PC-9 (cell line): ENCODE data around the gene RMND5A. TPM values are rescaled to one million over a fixed set of nuclear protein-coding genes. Genes with fewer than 3 reads are reported as not detected.

ENCODE experiments used
- BruUV-seq: library from RNA; stranded (reverse); fragments of 400-500 nt; replicated peaks from 2 replicates; lab custom pipeline; 2021; lab: Mats Ljungman, UMichigan
- CTCF ChIA-PET: fragments of 300-600 bp; sonication (Branson Sonifier 250); formaldehyde crosslinking; loops from one replicate; lab custom pipeline; 2022; ENCODE audit warnings: antibody characterized with exemption; lab: Charles Lee
- POLR2A ChIA-PET: fragments of 300-600 bp; sonication (Branson Sonifier 250); formaldehyde crosslinking; loops from one replicate; lab custom pipeline; 2022; ENCODE audit warnings: antibody characterized with exemption; ENCODE audit not compliant: unreplicated experiment; lab: Charles Lee
- DNase-seq, 2 experiments: peaks; one replicate each; pipeline versions ENCODE4 v3.0.0 to v3.0.0-alpha.2; 2015 to 2022; ENCODE audit warnings: mixed read lengths in 1 of 2
- H2AFZ ChIP-seq: fragments of 200-600 bp; sonication (generic); 2 replicates; pipeline ENCODE4 v1.8.1; 2017; ENCODE audit warnings: antibody characterized with exemption
- H3F3A ChIP-seq: fragments of 200-600 bp; sonication (generic); 2 replicates; pipeline ENCODE4 v1.8.1; 2017; ENCODE audit warnings: antibody characterized with exemption, mild to moderate bottlenecking, low read depth; ENCODE audit not compliant: insufficient read depth
- H3K27ac ChIP-seq: fragments of 200-600 bp; sonication (generic); 2 replicates; pipeline ENCODE4 v1.6.1; 2016; ENCODE audit warnings: mixed run types
- H3K27me3 ChIP-seq: fragments of 200-600 bp; sonication (generic); 2 replicates; pipeline ENCODE4 v1.6.1; 2016; ENCODE audit warnings: low read depth, mixed run types; ENCODE audit not compliant: insufficient read depth
- H3K36me3 ChIP-seq: fragments of 200-600 bp; sonication (generic); 2 replicates; pipeline ENCODE4 v1.6.1; 2016; ENCODE audit warnings: low read depth, mixed run types
- H3K4me1 ChIP-seq: fragments of 200-600 bp; sonication (generic); replicated peaks from 2 replicates; pipeline ENCODE4 v1.6.1; 2016; ENCODE audit warnings: mixed run types; ENCODE audit not compliant: insufficient read depth
- H3K4me2 ChIP-seq: fragments of 200-600 bp; sonication (generic); 2 replicates; pipeline ENCODE4 v1.6.1; 2017; ENCODE audit warnings: mixed run types
- H3K4me3 ChIP-seq: fragments of 200-600 bp; sonication (generic); 2 replicates; pipeline ENCODE4 v1.6.1; 2016; ENCODE audit warnings: mixed run types
- H3K79me2 ChIP-seq: fragments of 200-600 bp; sonication (generic); 2 replicates; pipeline ENCODE4 v1.6.1; 2017; ENCODE audit warnings: low read depth, mixed run types
- H3K9me2 ChIP-seq: fragments of 200-600 bp; sonication (generic); 2 replicates; pipeline ENCODE4 v1.8.1; 2017; ENCODE audit warnings: mild to moderate bottlenecking; ENCODE audit not compliant: insufficient read depth
- H3K9me3 ChIP-seq: fragments of 200-600 bp; sonication (generic); 2 replicates; pipeline ENCODE4 v1.8.1; 2016; ENCODE audit warnings: low read depth; ENCODE audit not compliant: insufficient read depth
- H4K20me1 ChIP-seq: fragments of 200-600 bp; sonication (generic); 2 replicates; pipeline ENCODE4 v1.8.1; 2017; ENCODE audit not compliant: insufficient read depth
- CTCF ChIP-seq: fragments of 200-600 bp; sonication (generic); conservative IDR thresholded peaks from 2 replicates; pipeline ENCODE4 v1.6.1; 2017; ENCODE audit warnings: mixed run types, antibody characterized with exemption, mild to moderate bottlenecking, moderate library complexity
- EZH2 ChIP-seq: fragments of 200-600 bp; sonication (generic); IDR thresholded peaks from 2 replicates; pipeline ENCODE4 v1.8.0; 2017; ENCODE audit warnings: antibody characterized with exemption, low read depth
- intact Hi-C: fragments of 100-400 bp; cut with micrococcal nuclease; formaldehyde crosslinking; loops from one replicate; pipeline ENCODE4 v1.10.0; 2022; ENCODE audit not compliant: unreplicated experiment
- total RNA-seq: library from RNA; stranded (reverse); gene quantifications from 2 replicates; pipeline ENCODE4 v1.2.3, GENCODE V29; 2021

The RMND5A gene
- total RNA-seq, 1 experiment from 2014 or later, result 39.3 TPM

- POLR2A ChIA-PET, result no interaction called here
- TF ChIP-seq EZH2 (no peak), CTCF (no peak)
Measured at GRCh38 chr2:86790134-86790675, 70.1 kb downstream of the RMND5A start.

GRCh38 chr2:86790676-86791572, 70.8 kb downstream of the RMND5A start, which contains the start of gene CD8A:
CD8A (minus strand) TSS chr2:86790913; CDS start chr2:86790825, 88 bp downstream.
- intact Hi-C loops, result no loop called here
- CTCF ChIA-PET, result no interaction called here
- no peaks in the 10 kb centered on the region for H3K79me2 ChIP-seq
- no peak for DNase-seq
- TF ChIP-seq EZH2 (no peak), CTCF (no peak)
- H3K27me3 ChIP-seq, result no peaks in the 10 kb centered on the region
- no peak within 1 kb of the TSS for H3K4me2 ChIP-seq
- H3K9me3 ChIP-seq, result no peaks in the 10 kb centered on the region
- no peaks in the 10 kb centered on the region for H3K36me3 ChIP-seq
- H3K9me2 ChIP-seq, result no peaks in the 10 kb centered on the region
- no peaks in the 10 kb centered on the region for H3F3A ChIP-seq
- H3K4me3 ChIP-seq, result no peak within 1 kb of the TSS
- no peak within 1 kb of the TSS for H3K27ac ChIP-seq
- H3K4me1 ChIP-seq, result no peaks in the 10 kb centered on the region
- no peak within 1 kb of the TSS for H2AFZ ChIP-seq
- H4K20me1 ChIP-seq, result no peaks in the 10 kb centered on the region
- BruUV-seq, result no TSS peak
- POLR2A ChIA-PET, result no interaction called here

More at GRCh38 chr2:86790134-86790675, 70.1 kb downstream of the RMND5A start:
- no peaks in the 10 kb centered on the region for H3F3A ChIP-seq
- no peak overlapping the region for H2AFZ ChIP-seq
- no peaks in the 10 kb centered on the region for H3K27me3 ChIP-seq
- BruUV-seq, result no TSS peak
- CTCF ChIA-PET, result no interaction called here
- H3K27ac ChIP-seq, result no peak overlapping the region
- no peaks in the 10 kb centered on the region for H4K20me1 ChIP-seq
- intact Hi-C loops, result no loop called here
- no peaks in the 10 kb centered on the region for H3K9me3 ChIP-seq
- H3K36me3 ChIP-seq, result no peaks in the 10 kb centered on the region
- H3K4me3 ChIP-seq, result no peak overlapping the region
- H3K79me2 ChIP-seq, result no peaks in the 10 kb centered on the region
- no peaks in the 10 kb centered on the region for H3K9me2 ChIP-seq
- no peaks in the 10 kb centered on the region for H3K4me1 ChIP-seq
- no peak for DNase-seq
- no peak overlapping the region for H3K4me2 ChIP-seq

- H3K4me3 ChIP-seq, result no peak overlapping the region
- DNase-seq, result no peak
- TF ChIP-seq EZH2 (no peak), CTCF (no peak)
- no peaks in the 10 kb centered on the region for H3K27me3 ChIP-seq
- no peaks in the 10 kb centered on the region for H3F3A ChIP-seq
- no peak overlapping the region for H3K4me2 ChIP-seq
- POLR2A ChIA-PET, result no interaction called here
- no peaks in the 10 kb centered on the region for H4K20me1 ChIP-seq
- H3K4me1 ChIP-seq, result no peaks in the 10 kb centered on the region
- intact Hi-C loops, result no loop called here
- no peaks in the 10 kb centered on the region for H3K9me3 ChIP-seq
- no peak overlapping the region for H2AFZ ChIP-seq
- BruUV-seq, result no TSS peak
- no peaks in the 10 kb centered on the region for H3K9me2 ChIP-seq
- no peaks in the 10 kb centered on the region for H3K79me2 ChIP-seq
- H3K36me3 ChIP-seq, result no peaks in the 10 kb centered on the region
- no peak overlapping the region for H3K27ac ChIP-seq
- CTCF ChIA-PET, result no interaction called here
Measured at GRCh38 chr2:86791573-86791972, 71.5 kb downstream of the RMND5A start.
